Measurements from ENCODE around the gene THBS2. TPM values are rescaled to one million over a fixed set of nuclear protein-coding genes. Genes with fewer than 3 reads are reported as not detected.
A peak's percentile ranks its signal among the peaks of the same experiment; 100 is the strongest.

THBS2 gene
- total RNA-seq, 2 experiments from 2014 or later: not detected

DNA sequence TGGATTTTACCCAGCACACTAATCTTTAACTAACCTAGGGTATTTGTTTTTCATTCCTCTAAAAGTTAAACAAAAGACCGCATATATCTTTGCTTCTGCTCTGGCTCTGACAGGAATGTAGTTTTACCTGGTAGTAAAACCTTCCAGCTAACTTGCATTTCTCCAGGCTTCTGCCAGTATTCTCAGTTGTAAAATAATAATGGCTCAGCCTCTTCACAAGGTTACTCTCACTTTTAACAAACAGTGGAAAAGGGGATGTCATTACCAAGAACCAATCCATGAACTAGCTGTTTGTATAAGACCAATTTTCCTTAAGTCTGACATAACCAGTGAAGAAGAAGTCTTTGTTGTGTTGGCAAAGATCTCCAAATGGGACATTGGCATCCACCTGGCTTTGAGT lies 10.0 kb downstream of the THBS2 start:
- Mint-ChIP-seq H3K4me1 (ENCODE audit: low read depth) (no peaks in the 10 kb centered on the region), H3K27me3 (ENCODE audit: low read depth) (no peaks in the 10 kb centered on the region), H3K36me3 (ENCODE audit: low read depth) (no peaks in the 10 kb centered on the region), H3K27ac (no peak overlapping the region), H3K9me3 (ENCODE audit: insufficient read depth) (no peaks in the 10 kb centered on the region), H3K4me3 (no peak overlapping the region)
- POLR2A ChIA-PET: no interaction called here
- no peak for ATAC-seq
- CTCF ChIA-PET: interaction anchor here (0.9 kb wide), 1 partner anchor 15 kb away, joined by 3 read pairs; no protein-coding TSS in a partner anchor
- no peak for DNase-seq

GRCh38 chr6:169243186-169243585 lies 10.5 kb downstream of the THBS2 start:
- Mint-ChIP-seq H3K36me3 (ENCODE audit: low read depth) (no peaks in the 10 kb centered on the region), H3K4me1 (ENCODE audit: low read depth) (no peaks in the 10 kb centered on the region), H3K27me3 (ENCODE audit: low read depth) (no peaks in the 10 kb centered on the region), H3K9me3 (ENCODE audit: insufficient read depth) (no peaks in the 10 kb centered on the region), H3K27ac (no peak overlapping the region), H3K4me3 (no peak overlapping the region)
- ATAC-seq: no peak
- no peak for DNase-seq
- POLR2A ChIA-PET: no interaction called here
- CTCF ChIA-PET: interaction anchor here (0.9 kb wide), 1 partner anchor 15 kb away, joined by 3 read pairs; no protein-coding TSS in a partner anchor

DNA sequence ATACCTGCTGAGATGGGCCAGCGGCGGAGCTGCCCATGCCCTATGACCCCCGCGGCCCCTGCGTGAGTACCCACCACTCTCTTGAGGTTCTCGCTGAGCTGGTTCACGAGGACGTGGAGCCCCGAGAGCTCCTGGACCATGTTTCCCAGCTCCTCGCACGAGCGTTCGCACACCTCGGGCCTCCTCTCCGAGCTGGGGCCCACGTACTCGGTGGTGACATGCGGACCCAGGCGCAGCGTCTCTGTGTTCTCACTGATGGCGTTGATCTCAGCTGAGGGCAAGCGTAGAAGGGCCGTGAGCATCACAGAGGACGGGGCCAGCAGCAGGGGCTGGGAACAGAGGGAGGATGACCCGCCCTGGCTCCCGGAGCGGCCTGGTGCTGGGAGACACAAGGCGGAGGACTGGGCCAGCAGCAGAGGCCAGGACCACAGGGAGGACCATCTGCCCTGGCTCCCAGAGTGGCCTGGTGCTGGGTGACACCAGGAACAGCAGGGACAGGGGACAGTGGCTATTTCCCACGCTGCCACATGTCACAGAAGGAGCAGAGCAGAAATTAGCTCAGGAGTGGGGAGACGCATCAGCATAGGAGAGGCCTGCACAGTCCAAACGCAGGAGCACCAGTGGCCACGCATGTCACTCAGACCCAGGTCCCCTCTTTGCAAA lies 11.8 kb downstream of the THBS2 start:
- Mint-ChIP-seq H3K27me3 (ENCODE audit: low read depth) (no peaks in the 10 kb centered on the region), H3K4me3 (no peak overlapping the region), H3K27ac (no peak overlapping the region), H3K9me3 (ENCODE audit: insufficient read depth) (no peaks in the 10 kb centered on the region), H3K36me3 (ENCODE audit: low read depth) (no peaks in the 10 kb centered on the region), H3K4me1 (ENCODE audit: low read depth) (no peaks in the 10 kb centered on the region)
- ATAC-seq (no peak), DNase-seq (peak; percentile 24)
- ChIA-PET POLR2A (no interaction called here), CTCF (no interaction called here)

DNA sequence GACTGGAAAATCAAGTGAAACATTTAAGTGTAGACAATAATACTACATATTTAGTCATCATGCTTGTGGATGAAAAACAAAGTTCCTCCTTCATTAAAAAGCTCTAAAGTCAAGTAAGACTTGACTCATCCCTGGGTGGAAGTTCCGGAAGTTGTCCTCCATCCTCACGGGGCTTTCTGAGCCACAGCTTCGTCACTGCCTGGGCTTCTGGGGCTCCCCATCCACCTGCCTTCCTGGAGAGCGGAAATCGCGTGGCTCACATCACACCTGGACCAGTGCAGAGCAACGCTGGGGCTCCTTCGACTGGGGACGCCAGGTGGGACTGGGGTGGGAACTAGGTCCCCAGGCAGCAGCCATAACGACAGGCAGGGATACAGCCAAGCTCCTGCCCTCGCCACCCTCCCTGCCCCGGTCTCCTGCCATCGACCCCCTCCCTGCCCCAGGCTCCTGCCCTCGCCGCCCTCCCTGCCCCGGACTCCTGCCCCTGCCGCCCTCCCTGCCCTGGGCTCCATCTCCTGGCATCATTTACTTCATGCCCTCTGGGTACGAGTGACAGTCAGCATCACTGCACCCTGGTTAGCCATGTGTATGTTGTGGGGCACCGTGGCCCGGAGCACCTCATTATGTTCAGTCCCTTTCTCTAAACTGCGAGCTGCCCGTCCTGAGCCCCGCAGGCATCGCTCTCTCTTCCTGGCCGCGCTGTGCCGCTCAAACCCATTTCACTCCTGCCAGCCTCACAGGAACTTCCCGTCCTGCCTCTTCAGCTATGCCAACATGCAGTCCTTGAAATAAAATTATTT lies 12.9 kb downstream of the THBS2 start:
- no peak for DNase-seq
- Mint-ChIP-seq H3K9me3 (ENCODE audit: insufficient read depth) (no peaks in the 10 kb centered on the region), H3K4me3 (no peak overlapping the region), H3K27ac (no peak overlapping the region), H3K36me3 (ENCODE audit: low read depth) (no peaks in the 10 kb centered on the region), H3K27me3 (ENCODE audit: low read depth) (no peaks in the 10 kb centered on the region), H3K4me1 (ENCODE audit: low read depth) (no peaks in the 10 kb centered on the region)
- CTCF ChIA-PET: no interaction called here
- ATAC-seq: no peak
- POLR2A ChIA-PET: interaction anchor here (0.5 kb wide), 1 partner anchor 44 kb away, joined by 4 read pairs; no protein-coding TSS in a partner anchor

- no peaks in the 10 kb centered on the region for H3K27me3 Mint-ChIP-seq (ENCODE audit: low read depth)
- POLR2A ChIA-PET: interaction anchor here (0.5 kb wide), 1 partner anchor 45 kb away, joined by 4 read pairs; no protein-coding TSS in a partner anchor
- H3K4me3 Mint-ChIP-seq: no peak overlapping the region
- ATAC-seq: no peak
- CTCF ChIA-PET: no interaction called here
- no peak for DNase-seq
- no peak overlapping the region for H3K27ac Mint-ChIP-seq
- no peaks in the 10 kb centered on the region for H3K36me3 Mint-ChIP-seq (ENCODE audit: low read depth)
- H3K4me1 Mint-ChIP-seq (ENCODE audit: low read depth): no peaks in the 10 kb centered on the region
- H3K9me3 Mint-ChIP-seq (ENCODE audit: insufficient read depth): no peaks in the 10 kb centered on the region
Observed at GRCh38 chr6:169240125-169240524, 13.5 kb downstream of the THBS2 start.

DNA sequence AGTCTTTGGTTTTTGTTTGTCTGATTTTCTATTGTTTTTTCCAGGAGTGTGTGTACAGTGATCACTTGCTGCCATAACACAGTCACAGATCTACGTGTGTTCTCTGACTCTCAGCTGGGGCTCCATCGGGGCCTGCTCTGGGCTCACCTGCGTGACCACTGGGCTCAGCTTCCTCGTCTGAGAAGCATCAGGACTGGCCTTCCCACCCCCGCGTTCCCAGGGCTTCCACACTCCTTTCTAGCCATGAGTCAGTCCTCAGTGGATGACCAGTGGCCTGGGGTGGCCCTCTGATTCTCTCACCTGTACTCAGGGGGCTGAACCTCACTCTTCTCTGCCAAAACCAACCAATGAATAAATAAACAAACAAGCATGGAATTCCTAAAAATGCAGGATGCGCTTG lies 14.5 kb downstream of the THBS2 start:
- Mint-ChIP-seq H3K9me3 (ENCODE audit: insufficient read depth) (peaks cover 6% of the 10 kb centered on the region), H3K27ac (no peak overlapping the region), H3K27me3 (ENCODE audit: low read depth) (no peaks in the 10 kb centered on the region), H3K4me1 (ENCODE audit: low read depth) (no peaks in the 10 kb centered on the region), H3K36me3 (ENCODE audit: low read depth) (no peaks in the 10 kb centered on the region), H3K4me3 (no peak overlapping the region)
- DNase-seq (no peak), ATAC-seq (no peak)
- ChIA-PET POLR2A (no interaction called here), CTCF (no interaction called here)

- Mint-ChIP-seq H3K9me3 (ENCODE audit: insufficient read depth) (peaks cover 6% of the 10 kb centered on the region), H3K27me3 (ENCODE audit: low read depth) (no peaks in the 10 kb centered on the region), H3K4me3 (no peak overlapping the region), H3K27ac (no peak overlapping the region), H3K36me3 (ENCODE audit: low read depth) (no peaks in the 10 kb centered on the region), H3K4me1 (ENCODE audit: low read depth) (no peaks in the 10 kb centered on the region)
- ChIA-PET CTCF (no interaction called here), POLR2A (no interaction called here)
- no peak for ATAC-seq
- DNase-seq: no peak
Observed at GRCh38 chr6:169238766-169239165, 14.9 kb downstream of the THBS2 start.

DNA sequence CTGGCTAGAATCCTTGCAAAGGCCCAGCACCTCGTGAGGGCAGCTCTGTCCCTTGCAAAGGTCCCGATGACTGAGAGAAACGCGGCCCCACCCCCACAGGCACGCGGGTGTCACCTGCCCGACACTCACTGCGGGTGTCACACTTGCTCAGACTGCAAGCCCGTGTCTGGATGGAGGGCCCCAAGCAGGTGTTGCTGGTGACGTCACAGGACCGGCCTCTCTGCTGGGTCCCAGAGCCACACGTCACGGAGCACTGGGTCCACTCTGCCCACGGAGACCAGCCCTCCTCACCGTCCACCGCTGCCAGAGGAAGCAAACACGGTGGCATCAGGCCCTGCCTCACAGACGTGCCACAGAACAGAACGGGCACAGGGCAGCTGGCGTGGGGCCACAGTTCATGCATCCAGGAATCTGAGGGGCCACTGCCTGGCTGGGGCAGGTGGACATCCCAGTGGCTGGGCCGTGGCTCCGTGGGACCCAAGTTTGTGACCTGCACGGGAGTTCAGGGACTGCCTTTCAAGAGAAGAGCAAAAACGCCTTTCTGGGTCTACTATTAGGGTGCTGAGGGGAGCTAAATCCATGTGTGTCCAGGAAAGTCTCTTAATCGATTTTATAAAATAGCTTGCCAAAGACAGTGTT lies 16.0 kb downstream of the THBS2 start:
- Mint-ChIP-seq H3K36me3 (ENCODE audit: low read depth) (no peaks in the 10 kb centered on the region), H3K4me3 (no peak overlapping the region), H3K27me3 (ENCODE audit: low read depth) (no peaks in the 10 kb centered on the region), H3K9me3 (ENCODE audit: insufficient read depth) (peaks cover 6% of the 10 kb centered on the region), H3K4me1 (ENCODE audit: low read depth) (no peaks in the 10 kb centered on the region), H3K27ac (no peak overlapping the region)
- DNase-seq: no peak
- ChIA-PET CTCF (no interaction called here), POLR2A (no interaction called here)
- ATAC-seq: no peak

DNA sequence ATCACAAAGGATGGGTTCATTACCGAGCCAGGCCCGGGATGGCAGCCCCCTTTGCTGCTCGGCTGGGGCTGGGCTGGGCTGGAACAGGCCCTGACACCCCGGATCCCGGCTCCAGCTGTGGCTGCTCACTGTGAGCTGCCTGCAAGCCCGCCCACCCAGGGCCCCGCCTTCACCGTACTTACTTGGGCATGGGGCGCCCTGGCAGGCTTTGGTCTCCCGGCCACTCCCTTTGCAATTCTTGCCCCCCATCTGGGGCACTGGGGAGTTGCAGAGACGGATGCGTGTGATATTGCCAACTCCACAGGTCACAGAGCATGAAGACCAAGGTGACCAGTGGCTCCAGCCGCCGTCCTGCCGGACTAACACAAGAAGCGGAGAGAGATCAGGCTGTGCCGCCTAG lies 16.7 kb downstream of the THBS2 start:
- Mint-ChIP-seq H3K4me1 (ENCODE audit: low read depth) (no peaks in the 10 kb centered on the region), H3K4me3 (no peak overlapping the region)

GRCh38 chr6:169236545-169236944 lies 17.1 kb downstream of the THBS2 start:
- CTCF ChIA-PET: no interaction called here
- DNase-seq: no peak
- Mint-ChIP-seq H3K9me3 (ENCODE audit: insufficient read depth) (peaks cover 6% of the 10 kb centered on the region), H3K4me1 (ENCODE audit: low read depth) (no peaks in the 10 kb centered on the region), H3K36me3 (ENCODE audit: low read depth) (no peaks in the 10 kb centered on the region), H3K27ac (no peak overlapping the region), H3K27me3 (ENCODE audit: low read depth) (no peaks in the 10 kb centered on the region), H3K4me3 (no peak overlapping the region)
- ATAC-seq: no peak
- POLR2A ChIA-PET: no interaction called here

More for the DNA sequence above, 16.7 kb downstream of the THBS2 start:
- ChIA-PET CTCF (no interaction called here), POLR2A (no interaction called here)
- H3K9me3 Mint-ChIP-seq (ENCODE audit: insufficient read depth): peaks cover 6% of the 10 kb centered on the region
- no peaks in the 10 kb centered on the region for H3K27me3 Mint-ChIP-seq (ENCODE audit: low read depth)
- no peak for ATAC-seq
- no peak for DNase-seq
- no peaks in the 10 kb centered on the region for H3K36me3 Mint-ChIP-seq (ENCODE audit: low read depth)
- no peak overlapping the region for H3K27ac Mint-ChIP-seq

GRCh38 chr6:169235286-169235685 lies 18.4 kb downstream of the THBS2 start:
- no peak for ATAC-seq
- Mint-ChIP-seq H3K4me3 (no peak overlapping the region), H3K27me3 (ENCODE audit: low read depth) (no peaks in the 10 kb centered on the region), H3K4me1 (ENCODE audit: low read depth) (no peaks in the 10 kb centered on the region), H3K27ac (no peak overlapping the region), H3K9me3 (ENCODE audit: insufficient read depth) (peaks cover 6% of the 10 kb centered on the region), H3K36me3 (ENCODE audit: low read depth) (no peaks in the 10 kb centered on the region)
- DNase-seq: no peak
- ChIA-PET POLR2A (no interaction called here), CTCF (no interaction called here)

DNA sequence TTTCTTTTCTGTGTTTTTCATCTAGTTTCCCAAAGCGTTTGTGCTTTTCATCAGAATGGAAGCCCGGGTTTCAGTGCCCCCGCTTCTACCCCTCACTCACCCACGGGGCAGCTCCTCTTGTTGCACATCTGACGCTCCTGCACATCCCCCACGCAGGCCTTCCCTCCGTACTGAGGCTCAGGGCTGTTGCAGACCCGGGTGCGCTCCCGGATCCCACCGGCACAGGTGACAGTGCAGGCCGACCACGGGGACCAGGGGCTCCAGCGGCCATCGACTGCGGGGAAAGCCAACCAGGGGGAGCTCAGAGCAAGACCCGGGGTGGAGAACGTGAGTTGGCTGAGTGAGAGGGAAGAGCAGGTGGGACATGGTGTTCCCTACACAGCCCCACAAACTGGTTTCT lies 19.0 kb downstream of the THBS2 start:
- no peak overlapping the region for H3K4me3 Mint-ChIP-seq
- H3K9me3 Mint-ChIP-seq (ENCODE audit: insufficient read depth): peaks cover 6% of the 10 kb centered on the region
- H3K27me3 Mint-ChIP-seq (ENCODE audit: low read depth): no peaks in the 10 kb centered on the region
- ChIA-PET POLR2A (no interaction called here), CTCF (no interaction called here)
- no peak for DNase-seq
- no peaks in the 10 kb centered on the region for H3K36me3 Mint-ChIP-seq (ENCODE audit: low read depth)
- no peak overlapping the region for H3K27ac Mint-ChIP-seq
- no peaks in the 10 kb centered on the region for H3K4me1 Mint-ChIP-seq (ENCODE audit: low read depth)
- no peak for ATAC-seq
